HG03097 (cell line): ENCODE measurements around the gene PDLIM4.
A peak's percentile ranks its signal among the peaks of the same experiment; 100 is the strongest.

Experiments used
- ATAC-seq: cut with Tn5 transposase; IDR thresholded peaks from one replicate; pipeline ENCODE4 v1.9.1; 2021; ENCODE audit not compliant: unreplicated experiment, low FRiP score

PDLIM4 gene

DNA sequence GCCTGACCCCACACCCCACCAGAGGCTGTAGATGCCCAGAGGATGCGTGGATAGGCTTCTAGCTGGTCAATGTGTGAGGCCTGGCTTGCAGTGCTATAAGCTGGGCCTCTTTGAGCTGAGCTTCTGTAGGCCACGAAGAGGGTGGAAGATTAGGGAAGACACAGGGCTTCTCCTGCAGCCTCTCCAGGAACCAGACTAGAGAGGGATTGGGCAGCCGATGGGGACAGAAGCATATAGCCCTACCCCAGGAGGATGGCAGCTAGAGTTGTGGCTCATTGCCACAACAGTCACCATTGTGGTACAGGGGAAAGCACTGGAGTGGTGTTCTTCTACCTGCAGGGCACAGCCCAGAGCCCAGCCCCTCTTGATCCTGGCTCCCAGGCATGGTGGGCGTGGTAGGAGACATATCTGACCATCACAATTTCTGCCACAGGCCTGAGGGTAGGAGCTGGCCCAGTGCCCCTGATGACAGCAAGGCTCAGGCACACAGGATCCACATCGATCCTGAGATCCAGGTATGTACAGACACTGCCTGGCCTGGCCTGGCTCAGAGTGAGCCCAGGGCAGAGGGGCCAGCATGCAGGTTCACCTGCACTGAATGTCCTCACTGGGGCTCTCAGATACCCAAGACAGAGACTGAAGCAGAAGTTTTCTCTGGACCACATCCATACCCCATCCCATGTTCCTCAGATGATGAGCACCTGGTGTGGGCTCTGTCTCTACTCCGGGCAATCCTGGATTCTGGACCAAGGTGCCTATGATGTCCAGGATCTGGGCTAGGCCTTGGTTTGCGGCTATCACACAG lies 8.7 kb downstream of the PDLIM4 start:
- no peak for ATAC-seq

GRCh38 chr5:132266836-132267160 lies 9.3 kb downstream of the PDLIM4 start:
- ATAC-seq, result no peak

DNA sequence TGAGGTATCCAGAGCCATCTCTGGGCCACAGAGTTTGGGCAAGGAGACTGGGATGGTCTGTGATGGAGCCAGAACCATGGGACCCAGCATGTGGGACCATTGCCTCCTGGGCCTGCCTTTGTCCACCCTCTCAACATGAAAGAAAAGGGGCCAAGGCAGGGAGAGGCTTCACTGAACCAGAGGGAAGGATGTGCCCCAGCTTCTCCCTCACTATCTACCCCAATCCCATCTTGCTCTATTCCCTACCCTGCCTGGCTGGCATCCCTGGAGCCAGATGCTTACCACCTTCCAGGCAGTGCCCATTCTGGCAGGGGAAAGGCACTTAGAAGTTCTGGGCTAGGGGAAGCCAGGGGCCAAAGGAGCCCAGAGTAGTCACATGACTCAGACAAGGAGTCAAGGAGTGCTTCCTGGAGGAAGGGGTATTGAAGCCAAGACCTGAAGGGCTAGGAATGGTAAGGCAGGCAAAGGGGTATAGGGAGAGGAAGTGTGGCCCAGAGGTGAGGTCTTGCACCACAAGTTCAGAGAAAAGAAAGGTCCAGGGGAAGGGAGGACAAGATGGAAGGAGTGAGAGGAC lies 9.8 kb downstream of the PDLIM4 start:
- no peak for ATAC-seq

DNA sequence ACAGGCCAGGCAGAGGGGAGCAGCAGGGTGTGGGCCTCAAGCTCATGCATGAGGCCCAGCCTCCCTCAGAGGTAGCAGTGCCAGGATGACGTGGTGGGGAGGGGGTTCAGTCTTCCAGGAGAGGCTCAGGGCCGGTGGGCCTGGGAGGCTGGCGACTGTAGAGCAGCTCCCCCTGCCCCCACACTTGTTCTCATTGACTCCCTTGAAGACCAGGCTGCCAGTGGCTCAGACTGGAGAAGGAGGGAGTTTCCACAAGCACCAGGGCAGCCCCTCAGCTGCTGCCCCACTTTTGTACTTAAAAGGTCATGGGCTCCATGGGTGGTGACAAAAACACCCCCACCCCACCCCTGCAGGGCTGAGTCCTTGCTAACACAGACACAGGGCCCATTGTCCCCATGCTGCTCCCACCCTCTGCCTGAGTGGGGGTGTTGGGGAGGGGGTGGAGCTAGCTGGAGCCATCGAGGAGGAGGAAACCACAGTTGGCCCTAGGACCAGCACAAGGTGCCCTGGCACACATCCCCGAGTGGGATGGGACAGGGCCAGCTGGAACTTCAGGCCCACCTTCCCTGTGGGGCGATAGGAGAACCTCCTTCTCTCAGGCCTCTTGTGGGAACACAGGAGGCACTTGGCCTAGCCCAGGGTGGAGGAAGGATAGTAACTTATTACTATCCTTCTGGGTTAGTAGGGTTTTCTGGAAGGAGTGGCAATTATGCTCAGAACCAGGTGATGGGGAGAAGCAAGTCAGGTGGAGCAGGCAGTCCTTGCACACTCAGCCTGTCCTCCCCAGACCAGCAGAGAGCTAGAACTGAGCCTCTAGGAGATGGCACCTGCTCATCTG lies 10.7 kb downstream of the PDLIM4 start:
- no peak for ATAC-seq

DNA sequence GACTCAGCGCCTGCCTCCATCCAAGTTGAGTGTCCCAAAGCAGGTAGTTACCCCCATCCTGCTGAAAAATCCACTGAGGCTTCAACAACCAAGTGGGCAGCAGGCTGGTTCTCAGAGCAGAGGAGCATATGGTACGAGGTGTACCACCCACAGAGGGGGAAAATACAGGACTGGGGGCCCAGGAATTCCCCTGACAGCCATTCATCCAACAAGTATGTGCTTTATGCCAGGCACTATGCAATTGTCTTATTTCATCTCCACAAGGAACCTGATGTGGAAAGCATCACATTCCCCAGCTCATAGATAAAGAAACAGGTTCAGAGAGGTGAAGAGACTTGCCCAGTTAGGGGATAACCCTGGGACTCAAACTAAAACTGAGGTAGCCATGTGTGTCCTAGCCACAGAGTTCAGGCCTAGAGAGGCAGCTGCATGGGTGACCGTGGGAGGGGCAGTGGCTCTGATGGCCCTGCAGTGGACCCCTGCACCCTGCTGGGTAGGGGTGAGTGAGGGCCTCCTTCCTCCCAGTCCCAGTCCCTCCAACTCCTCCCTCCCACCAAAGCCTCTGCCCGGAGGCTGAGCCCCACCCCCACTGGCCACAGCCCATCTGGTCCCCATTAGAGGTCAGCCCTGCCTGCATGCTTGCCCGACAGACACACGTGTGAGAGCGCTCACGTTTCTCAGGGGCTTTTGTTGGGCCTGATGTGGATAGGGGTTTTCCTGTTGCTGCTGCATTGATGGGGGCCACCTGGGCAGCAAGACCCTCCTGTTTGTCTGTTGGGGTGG lies 11.5 kb downstream of the PDLIM4 start:
- peak; percentile 45 for ATAC-seq

DNA sequence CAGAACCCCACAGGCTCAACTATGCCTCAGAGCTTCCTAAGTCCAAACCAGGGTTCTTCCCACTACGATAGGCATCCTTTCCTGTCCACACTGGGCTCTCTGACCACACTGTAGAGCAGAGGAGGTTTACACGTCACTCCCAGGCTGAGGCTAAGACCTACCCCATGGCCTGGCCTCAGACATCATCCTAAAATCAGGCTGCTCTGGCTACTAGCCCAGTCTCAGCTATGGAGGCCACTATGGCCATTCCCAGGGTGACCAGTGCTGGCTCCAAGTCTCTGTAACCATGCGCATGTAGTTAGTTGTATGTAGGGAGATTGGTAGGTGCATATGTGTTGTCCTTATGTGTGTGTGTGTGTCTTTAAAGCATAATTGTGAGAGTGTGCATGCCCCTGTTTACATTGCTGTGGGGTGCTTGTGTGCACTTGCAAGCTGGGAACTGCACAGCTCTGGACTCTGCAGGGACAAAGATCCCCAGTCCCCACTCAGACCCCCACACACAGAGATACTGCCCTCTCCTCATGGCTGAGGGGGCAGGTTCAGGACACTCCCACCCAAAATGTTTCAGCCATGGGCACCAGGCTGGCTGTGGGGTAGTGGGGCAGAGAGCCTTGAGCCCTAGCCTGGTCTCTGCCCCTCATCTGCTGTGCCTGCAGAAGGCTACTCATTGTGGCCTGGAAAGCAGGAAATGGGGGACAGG lies 12.3 kb downstream of the PDLIM4 start:
- ATAC-seq, result no peak

DNA sequence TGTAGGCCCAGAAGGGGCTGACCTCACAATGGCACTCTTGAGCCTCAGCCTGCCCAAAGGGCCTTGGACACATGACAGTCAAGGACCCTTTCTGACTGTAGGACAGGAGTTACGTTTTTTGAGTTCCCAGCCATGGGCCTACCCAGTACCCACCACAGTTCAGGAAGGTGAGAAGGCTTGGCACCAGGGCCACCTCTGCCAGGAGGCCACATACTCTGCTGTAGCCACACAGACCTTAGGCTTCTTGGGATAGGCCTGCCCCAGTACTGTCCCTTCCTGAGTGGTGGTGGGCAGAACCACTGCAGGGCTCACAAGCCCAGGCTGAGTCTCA lies 12.8 kb downstream of the PDLIM4 start:
- no peak for ATAC-seq

DNA sequence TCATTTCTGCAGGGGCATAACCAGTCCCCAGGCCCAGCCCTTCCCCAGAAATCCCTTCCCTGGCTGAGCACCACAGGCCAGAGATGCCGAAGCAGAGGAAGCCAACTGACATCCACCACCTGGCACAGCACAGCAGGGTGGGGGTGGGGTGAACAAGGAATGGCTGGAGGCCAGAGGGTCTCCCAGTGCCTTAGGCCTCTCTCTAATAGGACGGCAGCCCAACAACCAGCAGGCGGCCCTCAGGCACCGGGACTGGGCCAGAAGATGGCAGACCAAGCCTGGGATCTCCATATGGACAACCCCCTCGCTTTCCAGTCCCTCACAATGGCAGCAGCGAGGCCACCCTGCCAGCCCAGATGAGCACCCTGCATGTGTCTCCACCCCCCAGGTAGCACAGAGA lies 13.2 kb downstream of the PDLIM4 start:
- ATAC-seq, result no peak

DNA sequence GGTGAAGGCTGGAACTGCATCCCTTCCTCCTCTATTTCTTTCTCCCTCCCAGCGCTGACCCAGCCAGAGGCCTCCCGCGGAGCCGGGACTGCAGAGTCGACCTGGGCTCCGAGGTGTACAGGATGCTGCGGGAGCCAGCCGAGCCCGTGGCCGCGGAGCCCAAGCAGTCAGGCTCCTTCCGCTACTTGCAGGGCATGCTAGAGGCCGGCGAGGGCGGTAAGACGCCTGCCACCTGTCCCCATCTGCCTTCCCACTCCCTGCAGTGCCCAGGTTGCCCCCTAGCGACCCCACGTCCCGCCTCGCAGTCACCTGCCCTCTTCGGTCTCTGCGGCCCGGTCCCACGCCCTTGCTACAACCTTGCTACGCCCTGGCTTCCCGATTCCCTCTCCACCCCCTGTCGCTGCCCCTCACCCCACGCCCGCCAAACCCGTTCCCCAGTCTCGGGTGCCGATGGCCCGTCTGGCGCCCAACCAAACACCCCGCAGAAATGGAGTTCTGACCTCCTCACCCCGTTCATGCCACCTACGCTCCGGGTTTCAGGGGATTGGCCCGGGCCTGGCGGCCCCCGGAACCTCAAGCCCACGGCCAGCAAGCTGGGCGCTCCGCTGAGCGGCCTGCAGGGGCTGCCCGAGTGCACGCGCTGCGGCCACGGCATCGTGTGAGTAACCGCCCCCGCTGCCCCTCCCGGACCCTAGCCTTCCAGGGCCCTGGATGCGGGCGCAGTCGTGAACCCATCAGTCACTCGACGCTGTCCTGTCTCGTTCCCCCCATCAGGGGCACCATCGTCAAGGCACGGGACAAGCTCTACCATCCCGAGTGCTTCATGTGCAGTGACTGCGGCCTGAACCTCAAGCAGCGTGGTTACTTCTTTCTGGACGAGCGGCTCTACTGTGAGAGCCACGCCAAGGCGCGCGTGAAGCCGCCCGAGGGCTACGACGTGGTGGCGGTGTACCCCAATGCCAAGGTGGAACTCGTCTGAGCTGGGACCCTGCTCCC lies 14.1 kb downstream of the PDLIM4 start:
- no peak for ATAC-seq

- ATAC-seq, result no peak
Observed at GRCh38 chr5:132272311-132273210, 15.1 kb downstream of the PDLIM4 start.

DNA sequence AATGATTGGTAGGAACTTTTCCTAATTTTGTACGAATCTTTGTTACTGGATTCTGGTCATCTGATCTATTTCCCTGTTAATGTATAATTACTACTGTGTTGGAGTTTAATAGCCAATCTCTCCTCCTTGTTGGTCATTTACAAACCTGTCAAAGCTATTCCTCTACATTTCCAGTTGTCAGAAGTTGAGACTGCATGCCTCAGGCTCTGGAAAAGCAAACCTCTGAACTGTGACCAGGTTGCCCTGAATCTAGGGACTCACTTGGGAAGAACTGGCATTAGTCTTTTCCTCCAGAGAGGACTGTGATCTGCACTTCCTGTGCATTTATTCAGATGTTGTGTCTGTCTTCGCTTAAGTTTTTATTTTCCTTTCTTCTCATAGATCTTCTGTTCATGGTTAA lies 16.1 kb downstream of the PDLIM4 start:
- ATAC-seq, result no peak

DNA sequence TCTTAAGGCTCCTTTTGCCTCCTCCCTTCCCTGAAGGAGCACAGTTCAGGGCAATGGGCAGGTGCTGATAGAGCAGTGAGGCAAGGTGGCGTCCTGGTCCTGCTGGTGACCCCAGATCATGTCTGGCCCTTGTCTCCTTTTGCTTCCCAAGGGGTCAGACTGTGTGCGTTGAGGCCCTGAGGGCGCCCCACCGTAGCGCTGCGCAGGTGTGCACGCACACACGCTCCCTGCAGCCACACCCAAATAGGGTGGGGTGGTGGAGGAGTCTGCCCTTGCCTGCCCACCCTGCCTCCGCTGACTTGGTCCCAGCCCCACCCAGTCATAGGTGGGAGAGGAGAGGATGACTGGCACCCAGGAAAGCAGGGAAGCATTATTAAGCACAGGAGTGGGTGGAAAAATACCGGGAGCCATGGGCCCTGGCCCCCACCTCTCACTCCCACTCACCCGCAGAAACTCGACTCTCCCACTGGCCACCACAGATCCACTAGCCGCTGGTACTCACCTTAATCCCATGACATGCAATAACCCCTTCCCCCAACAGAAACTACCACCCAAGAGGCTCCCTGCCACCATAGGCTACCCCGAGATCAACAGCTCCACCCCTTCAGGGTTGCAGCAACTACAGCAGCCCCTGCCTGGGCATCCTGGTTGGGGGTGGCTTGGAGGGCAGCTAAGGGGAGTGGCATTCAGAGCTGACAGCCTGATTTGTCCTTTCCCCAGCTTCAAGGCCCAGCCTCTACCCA lies 16.7 kb downstream of the PDLIM4 start:
- ATAC-seq, result no peak

GRCh38 chr5:132275367-132276220 lies 18.1 kb downstream of the PDLIM4 start:
- no peak for ATAC-seq

DNA sequence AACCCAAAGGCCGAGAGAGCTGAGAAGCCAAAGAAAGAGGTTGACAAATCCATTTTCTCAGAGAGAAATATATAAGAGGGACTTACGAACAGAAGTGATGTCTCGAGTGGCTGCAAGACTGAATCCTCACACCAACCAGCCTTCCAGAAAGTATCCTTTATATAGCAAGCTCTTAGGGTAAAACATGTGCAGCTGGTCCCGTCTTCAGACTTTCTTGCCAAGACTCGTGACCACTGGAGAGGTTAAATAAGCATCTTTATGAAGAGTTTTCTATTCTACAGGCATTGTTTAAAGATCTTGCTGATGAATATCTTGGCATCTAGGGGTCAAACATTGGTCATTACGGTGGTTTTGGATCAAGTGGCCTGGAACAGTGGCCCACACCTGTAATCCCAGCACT lies 19.8 kb downstream of the PDLIM4 start:
- no peak for ATAC-seq

DNA sequence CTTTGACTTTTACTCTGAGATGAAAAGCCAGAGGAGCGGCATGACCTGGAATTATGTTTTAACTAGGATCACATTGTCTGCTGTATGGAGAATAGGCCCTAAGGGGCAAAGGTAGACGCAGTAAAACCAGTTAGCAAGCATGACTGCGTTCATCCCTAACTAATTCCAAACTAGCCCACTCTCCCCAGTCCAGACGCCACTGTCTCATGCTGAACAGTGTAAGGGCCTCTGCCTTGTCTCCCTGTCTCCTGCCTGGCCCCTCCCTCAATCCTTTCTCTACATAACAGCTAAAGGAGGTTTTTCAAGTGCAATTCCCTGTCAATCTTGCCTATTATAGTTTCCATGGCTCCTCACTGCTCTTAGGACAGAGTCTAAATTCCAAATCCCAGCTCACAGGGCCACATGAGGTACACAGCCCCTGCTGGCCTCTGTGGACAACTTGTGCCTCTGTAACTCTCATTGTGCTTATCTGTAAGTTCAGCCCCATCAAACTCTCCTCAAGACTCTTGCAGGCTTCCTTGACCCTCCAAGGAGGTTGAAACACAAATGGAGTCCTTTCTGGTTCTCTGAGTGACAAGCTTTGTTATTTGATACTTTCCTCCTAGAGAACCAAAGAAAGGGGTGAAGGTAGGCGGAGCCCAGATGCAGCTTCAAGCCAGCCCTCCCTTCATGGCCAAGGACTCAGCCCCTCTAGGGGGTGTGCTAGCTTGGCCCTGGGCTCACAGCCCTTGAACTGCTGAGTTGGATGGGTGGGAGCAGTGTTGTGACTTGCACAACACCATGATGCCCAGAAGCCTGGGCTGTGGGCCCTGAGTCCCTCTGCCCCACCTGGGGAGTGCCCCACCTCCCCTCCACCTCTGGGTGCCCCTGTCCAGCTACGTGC lies 20.7 kb downstream of the PDLIM4 start:
- ATAC-seq, result no peak

- ATAC-seq, result no peak
Observed at GRCh38 chr5:132279801-132280200, 22.3 kb downstream of the PDLIM4 start.
